Subcutaneous abdominal adipose tissue (tissue), 5 donors: ENCODE data around the gene GP9.

Experiments
- H3K27ac ChIP-seq: one replicate; pipeline ENCODE4 v1.7.0; 2013; ENCODE audit warnings: low read depth, mild to moderate bottlenecking, inconsistent platforms, low read length, moderate library complexity
- H3K27me3 ChIP-seq, 5 donors: one replicate each; pipeline ENCODE4 v1.7.0; 2013; ENCODE audit warnings: low read length in 5 of 5, inconsistent platforms in 1 of 5; ENCODE audit not compliant: control insufficient read depth in 5 of 5, insufficient read depth in 4 of 5
- H3K36me3 ChIP-seq, 5 donors: one replicate each; pipeline ENCODE4 v1.7.0; 2013; ENCODE audit warnings: low read length in 5 of 5; ENCODE audit not compliant: control insufficient read depth in 5 of 5, insufficient read depth in 5 of 5
- H3K4me1 ChIP-seq, 5 donors: one replicate each; pipeline ENCODE4 v1.7.0; 2013; ENCODE audit warnings: low read length in 5 of 5, mild to moderate bottlenecking in 3 of 5, moderate library complexity in 1 of 5; ENCODE audit not compliant: control insufficient read depth in 5 of 5, insufficient read depth in 5 of 5
- H3K4me3 ChIP-seq, 5 donors: one replicate each; pipeline ENCODE4 v1.7.0; 2013; ENCODE audit warnings: low read length in 5 of 5, low read depth in 1 of 5
- H3K9ac ChIP-seq, 5 donors: one replicate each; pipeline ENCODE4 v1.7.0; 2013; ENCODE audit warnings: low read length in 5 of 5, mild to moderate bottlenecking in 4 of 5, moderate library complexity in 3 of 5
- H3K9me3 ChIP-seq, 5 donors: one replicate each; pipeline ENCODE4 v1.7.0; 2013; ENCODE audit warnings: low read length in 5 of 5; ENCODE audit not compliant: control insufficient read depth in 5 of 5
- donor health status: healthy.
- donor health status: healthy.
- donor health status: healthy.
- donor health status: healthy.
- donor health status: healthy.

Gene GP9

DNA sequence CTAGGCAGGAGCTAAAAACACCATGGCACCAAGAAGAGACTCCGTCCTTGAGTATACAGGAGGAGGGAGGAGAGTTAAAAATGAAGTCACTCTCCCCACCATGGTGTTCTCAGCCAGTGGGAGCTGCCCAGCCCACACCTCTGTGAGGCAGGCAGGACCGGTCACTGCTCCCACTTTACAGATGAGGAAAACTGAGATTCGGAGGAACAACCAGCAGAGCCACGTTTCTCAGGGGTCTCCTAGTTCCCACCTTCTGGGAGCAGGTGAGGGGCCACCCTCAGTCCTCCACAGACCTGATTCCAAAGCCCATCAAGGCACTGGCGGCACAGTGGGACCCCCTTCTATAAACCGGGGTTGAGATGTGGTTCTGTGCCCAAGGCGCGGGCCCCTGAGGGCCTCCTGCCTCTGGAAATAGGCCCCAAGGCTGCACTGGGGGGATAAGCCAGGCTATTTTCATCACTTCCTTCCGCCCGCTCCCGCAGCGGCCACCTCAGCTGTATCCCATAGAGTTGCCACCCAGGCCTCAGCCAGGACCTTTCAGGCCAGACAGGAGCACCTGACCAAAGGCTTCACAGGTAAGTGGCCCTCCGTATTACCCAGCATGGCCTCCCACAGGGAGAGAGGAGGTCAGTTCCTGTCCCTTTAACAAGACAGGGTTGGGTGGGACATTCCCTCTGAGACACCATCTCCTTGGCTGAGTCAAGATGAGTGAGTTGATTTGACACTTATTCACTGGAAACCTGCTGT lies at the start of gene GP9:
GP9 (plus strand) TSS at position 504 of the 747 bp plus-strand sequence. CDS start 961 bp downstream, outside the sequence.
- Histone ChIP-seq H3K4me3 (no peak within 1 kb of the TSS), H3K4me1 (peaks cover 0 to 6% (median 0%) of the 10 kb centered on the region in 5 donors), H3K36me3 (no peaks in the 10 kb centered on the region), H3K27ac (no peak within 1 kb of the TSS), H3K9ac (no peak within 1 kb of the TSS), H3K27me3 (no peaks in the 10 kb centered on the region), H3K9me3 (no peaks in the 10 kb centered on the region)

DNA sequence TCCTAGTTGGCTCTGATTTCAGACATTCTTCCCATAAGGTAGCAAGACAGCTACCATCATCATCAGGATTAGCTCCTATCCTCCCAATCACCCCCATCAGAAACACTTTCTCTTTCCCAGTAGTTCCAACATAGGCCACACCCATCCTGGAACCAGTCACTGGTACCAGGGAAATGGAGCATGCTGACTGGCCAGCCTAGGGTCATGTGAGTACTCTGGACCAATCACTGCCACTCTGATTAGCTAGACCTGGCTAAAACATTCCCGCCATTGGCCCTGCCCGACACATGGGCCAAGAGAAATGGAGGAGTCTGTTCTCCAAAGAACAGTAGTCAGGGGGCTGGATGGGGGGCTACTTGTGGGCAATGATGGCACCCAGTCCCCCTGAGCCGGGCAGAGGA lies 47.1 kb upstream of the GP9 start:
- no peak overlapping the region for H3K27ac ChIP-seq
- no peaks in the 10 kb centered on the region for H3K27me3 ChIP-seq
- H3K9ac ChIP-seq: no peak overlapping the region
- H3K4me1 ChIP-seq: peaks cover 5 to 41% (median 20%) of the 10 kb centered on the region in 5 donors
- peaks cover 0 to 1% (median 0%) of the 10 kb centered on the region in 5 donors for H3K36me3 ChIP-seq
- no peak overlapping the region for H3K4me3 ChIP-seq
- no peaks in the 10 kb centered on the region for H3K9me3 ChIP-seq

DNA sequence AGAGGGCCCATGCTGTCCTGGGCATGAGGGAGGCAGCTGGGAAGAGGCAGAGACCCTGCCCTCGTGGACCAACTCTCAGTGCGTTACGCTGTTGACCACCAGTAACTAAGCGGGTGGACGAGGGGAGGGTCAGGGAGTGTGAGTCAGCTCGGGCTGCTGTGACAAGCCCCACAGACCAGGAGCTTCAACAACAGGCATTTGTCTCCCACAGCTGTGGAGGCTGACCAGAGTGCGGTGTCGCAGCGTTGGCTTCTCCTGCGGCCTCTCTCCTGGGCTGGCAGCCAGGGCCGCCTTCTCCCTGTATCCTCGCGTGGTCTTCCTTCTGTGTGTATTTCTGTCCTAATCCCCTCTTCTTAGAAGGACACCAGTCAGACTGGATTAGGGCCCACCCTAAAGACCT lies 46.4 kb upstream of the GP9 start:
- Histone ChIP-seq H3K27ac (peak overlapping the region; percentile 23), H3K9me3 (no peaks in the 10 kb centered on the region), H3K4me3 (no peak overlapping the region), H3K27me3 (no peaks in the 10 kb centered on the region), H3K9ac (no peak overlapping the region), H3K4me1 (peaks cover 5 to 44% (median 20%) of the 10 kb centered on the region in 5 donors), H3K36me3 (no peaks in the 10 kb centered on the region)

DNA sequence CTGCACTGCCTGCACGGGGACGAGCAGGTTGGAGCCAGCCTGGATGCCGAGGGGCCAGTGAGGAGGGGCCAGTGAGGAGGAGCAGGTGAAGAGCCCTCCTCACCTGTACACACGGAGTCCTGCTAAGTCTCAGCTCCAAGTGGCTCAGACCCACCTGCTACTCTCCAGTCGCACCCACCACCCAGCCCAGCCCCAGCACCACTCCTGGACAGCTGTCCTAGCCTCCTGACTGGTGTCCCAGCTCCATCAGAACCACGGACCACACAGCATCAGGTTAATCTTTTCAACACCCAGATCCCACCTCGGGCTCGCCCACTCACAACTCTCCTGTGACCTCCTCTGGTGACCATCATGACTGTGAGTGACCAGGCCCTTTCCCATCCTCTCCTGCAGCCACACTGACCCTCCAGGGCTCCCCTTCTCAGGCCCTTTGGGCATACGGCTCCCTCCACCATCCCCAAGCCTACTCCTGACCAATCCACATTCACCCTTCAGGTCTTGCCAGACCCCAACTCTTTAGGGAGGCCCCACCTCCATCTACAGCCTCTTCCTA lies 45.7 kb upstream of the GP9 start:
- Histone ChIP-seq H3K27me3 (no peaks in the 10 kb centered on the region), H3K9me3 (no peaks in the 10 kb centered on the region), H3K4me1 (peaks cover 5 to 44% (median 20%) of the 10 kb centered on the region in 5 donors), H3K36me3 (no peaks in the 10 kb centered on the region), H3K4me3 (no peak overlapping the region), H3K27ac (peak overlapping the region; percentile 23), H3K9ac (no peak overlapping the region)

DNA sequence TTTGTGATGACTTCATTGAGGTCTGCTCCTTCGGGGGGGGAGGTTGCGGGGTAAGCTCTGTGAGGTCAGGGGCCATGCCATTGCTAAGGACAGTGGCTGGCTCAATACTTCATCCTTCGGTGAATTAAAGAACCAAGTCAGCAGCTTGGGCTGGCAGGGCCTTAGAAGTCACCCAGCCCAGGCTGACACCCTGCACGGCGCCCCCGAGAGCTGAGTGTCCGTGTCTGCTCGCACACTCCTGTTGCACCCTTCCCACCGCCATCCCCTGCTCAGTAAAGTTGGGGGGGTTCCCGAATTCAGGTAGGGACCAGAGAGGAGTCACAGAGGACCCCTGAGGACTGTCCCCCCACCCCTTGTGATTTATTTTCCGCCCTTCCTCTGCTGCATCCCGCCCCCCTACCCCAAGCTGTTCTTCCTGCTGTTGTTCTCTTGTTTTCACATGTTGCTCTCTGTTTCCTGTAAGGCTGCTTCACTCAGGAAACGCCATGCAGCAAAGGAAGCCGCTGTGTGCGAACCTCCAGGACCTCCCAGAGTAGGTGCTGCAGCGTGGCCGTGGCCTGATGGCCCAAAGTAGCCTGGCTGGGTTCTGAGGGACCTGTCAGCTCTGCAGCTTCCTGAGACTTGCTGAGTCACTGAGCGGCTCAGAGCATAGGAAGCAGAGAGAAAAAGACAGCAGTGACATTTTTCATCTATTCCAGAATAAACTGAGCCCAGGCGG lies 45.0 kb upstream of the GP9 start:
- Histone ChIP-seq H3K4me1 (peaks cover 5 to 44% (median 20%) of the 10 kb centered on the region in 5 donors), H3K27me3 (no peaks in the 10 kb centered on the region), H3K27ac (peak overlapping the region; percentile 23), H3K36me3 (no peaks in the 10 kb centered on the region), H3K4me3 (peak overlapping the region in 2 of 5 donors; percentile 10 to 17), H3K9ac (no peak overlapping the region), H3K9me3 (no peaks in the 10 kb centered on the region)

DNA sequence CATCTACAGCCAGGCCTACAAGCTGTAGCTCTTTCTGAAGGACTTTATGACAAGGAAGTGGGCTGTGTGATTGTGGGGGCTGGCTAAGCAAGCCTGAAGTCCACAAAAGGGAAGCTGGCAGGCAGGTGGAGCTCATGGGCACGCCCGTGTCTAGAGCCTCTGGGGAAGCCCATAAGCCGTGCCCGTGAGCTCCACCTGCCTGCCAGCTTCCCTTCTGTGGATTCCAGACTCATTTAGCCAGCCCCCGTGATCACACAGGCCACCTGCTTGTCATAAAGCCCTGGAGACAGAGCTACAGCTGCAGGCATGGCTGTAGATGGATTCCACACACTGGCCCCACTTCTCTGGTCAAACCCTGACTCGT lies 44.2 kb upstream of the GP9 start:
- no peaks in the 10 kb centered on the region for H3K9me3 ChIP-seq
- H3K9ac ChIP-seq: peak overlapping the region in 1 of 5 donors; percentile 37
- H3K36me3 ChIP-seq: no peaks in the 10 kb centered on the region
- H3K27ac ChIP-seq: peak overlapping the region; percentile 41
- peak overlapping the region in 2 of 5 donors; percentile 10 to 17 for H3K4me3 ChIP-seq
- H3K4me1 ChIP-seq: peaks cover 5 to 44% (median 20%) of the 10 kb centered on the region in 5 donors
- H3K27me3 ChIP-seq: no peaks in the 10 kb centered on the region

DNA sequence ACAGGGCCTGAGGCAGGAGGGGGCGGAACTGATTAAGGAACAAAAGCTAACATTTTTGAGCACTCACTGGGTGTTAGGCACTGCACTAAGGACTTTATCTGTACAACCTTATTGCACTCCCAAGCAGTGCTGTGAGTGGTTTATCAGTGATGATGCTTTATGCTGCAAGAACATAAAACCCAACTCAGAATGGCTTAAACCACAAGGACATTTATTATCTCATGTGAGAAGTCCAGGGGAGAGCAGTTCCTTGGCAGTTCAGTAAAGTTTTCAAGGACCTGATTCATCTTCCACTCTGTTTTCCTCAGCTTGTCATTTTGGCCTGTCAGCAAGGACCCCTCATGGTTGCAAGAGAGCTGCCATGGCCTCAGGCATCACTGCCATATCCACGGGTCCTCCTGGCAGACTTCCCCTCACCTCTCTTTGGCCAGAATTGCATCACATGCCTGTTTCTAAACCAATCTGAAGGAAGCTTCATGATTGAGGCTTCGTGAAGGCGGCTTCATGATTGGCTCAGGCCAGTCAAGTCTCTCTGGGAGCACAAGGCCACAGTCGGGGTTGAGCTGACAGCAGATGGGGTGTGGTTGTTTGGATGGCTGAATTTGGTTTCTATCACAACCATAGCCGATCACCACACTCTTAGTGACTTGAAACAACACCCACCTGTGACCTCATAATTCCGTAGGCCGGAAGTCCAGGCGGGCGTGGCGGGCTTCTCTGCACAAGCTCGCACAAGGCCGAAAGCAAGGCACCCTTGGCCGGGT lies 43.7 kb upstream of the GP9 start:
- Histone ChIP-seq H3K36me3 (no peaks in the 10 kb centered on the region), H3K9ac (peak overlapping the region in 1 of 5 donors; percentile 7), H3K27me3 (no peaks in the 10 kb centered on the region), H3K4me1 (peaks cover 5 to 45% (median 20%) of the 10 kb centered on the region in 5 donors), H3K4me3 (no peak overlapping the region), H3K9me3 (no peaks in the 10 kb centered on the region), H3K27ac (peak overlapping the region; percentile 41)

DNA sequence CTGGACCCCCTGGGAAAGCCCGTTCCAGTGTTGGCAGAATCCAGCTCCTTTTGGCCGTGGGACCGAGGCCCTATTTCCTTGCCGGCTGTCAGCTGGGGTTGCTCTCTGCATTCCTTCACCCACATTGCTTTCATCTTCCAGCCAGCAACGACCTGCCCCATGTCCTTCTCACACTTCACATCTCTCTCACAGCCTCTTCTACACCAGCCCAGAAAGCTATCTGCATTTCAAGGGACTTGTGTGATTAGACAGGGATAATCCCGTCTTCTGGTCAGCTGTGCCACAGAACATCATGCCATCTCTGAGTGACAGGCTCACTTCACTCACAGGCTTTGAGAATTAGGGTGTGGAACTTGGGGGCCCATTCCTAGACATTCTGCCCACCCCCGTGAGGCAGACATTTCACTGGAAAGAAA lies 43.1 kb upstream of the GP9 start:
- Histone ChIP-seq H3K27ac (peak overlapping the region; percentile 48), H3K9me3 (no peaks in the 10 kb centered on the region), H3K36me3 (no peaks in the 10 kb centered on the region), H3K4me1 (peaks cover 5 to 50% (median 25%) of the 10 kb centered on the region in 5 donors), H3K9ac (peak overlapping the region in 1 of 5 donors; percentile 7), H3K27me3 (no peaks in the 10 kb centered on the region), H3K4me3 (no peak overlapping the region)

DNA sequence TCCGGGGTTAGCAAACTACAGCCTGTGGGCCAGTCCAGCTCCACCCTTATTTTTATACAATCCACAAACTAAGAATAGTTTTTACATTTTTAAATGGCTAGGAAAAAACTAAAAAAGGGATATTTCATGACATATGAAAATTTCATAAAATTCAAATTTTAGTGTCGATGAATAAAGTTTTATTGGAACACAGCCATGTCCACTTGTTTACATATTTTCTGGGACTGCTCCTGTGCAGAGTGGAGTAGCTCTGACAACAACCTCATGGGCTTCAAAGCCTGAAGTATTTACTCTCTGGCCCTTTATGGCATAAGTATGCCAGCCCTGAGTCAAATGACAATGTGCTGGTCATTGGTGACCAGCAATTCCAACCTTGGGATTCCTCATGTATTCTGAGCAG lies 42.3 kb upstream of the GP9 start:
- Histone ChIP-seq H3K27me3 (no peaks in the 10 kb centered on the region), H3K4me3 (no peak overlapping the region), H3K4me1 (peaks cover 5 to 54% (median 32%) of the 10 kb centered on the region in 5 donors), H3K36me3 (no peaks in the 10 kb centered on the region), H3K27ac (peak overlapping the region; percentile 48), H3K9ac (no peak overlapping the region), H3K9me3 (no peaks in the 10 kb centered on the region)
